ENCODE measurements around the gene LTA4H.

DNA sequence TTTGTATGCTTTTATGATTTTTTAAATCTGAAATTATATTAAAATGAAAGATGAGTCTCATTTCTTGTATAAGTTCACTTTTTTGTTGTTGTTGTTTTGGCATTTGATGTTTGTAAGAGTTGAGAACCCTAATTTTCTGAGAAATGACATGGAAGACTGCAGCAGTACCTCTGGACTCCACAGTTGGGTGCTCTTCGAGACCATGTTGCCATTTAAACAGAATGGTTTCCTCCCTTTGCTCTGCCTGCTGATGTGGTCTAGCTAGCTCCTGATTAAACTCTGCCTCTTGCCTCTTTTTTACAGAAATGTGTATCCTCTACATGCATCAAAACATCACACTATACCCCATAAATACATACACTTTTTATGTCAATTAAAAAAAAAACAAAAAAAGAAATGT lies 5.8 kb upstream of the LTA4H start:
- TF ChIP-seq POLR2A (IDR thresholded peaks at IDR 0.05; ENCODE audit: low read length) = no peak
- no peak for TF ChIP-seq GATA1 (IDR thresholded peaks at IDR 0.05; ENCODE audit: low read depth, low read length)
